Left lung (tissue), 10 donors: ENCODE data around the gene KDF1. TPM values are rescaled to one million over a fixed set of nuclear protein-coding genes. Genes with fewer than 3 reads are reported as not detected.

Experiments
- ATAC-seq: fragments of 200-7000 bp; cut with Tn5 transposase; one replicate; pipeline ENCODE4 v1.9.1; 2020; ENCODE audit warnings: moderate library complexity
- DNase-seq, 4 donors: peaks; one replicate each; pipeline ENCODE4 v3.0.0-alpha.2; 2013 to 2020
- H3K27ac ChIP-seq, 2 donors: fragments of 200-600 bp; sonication (generic) in 1 of 2; one replicate each; pipeline versions ENCODE4 v1.5.0 to v1.8.0; 2020 to 2021
- H3K27me3 ChIP-seq, 2 donors: fragments of 200-600 bp; sonication (generic) in 1 of 2; one replicate each; pipeline versions ENCODE4 v1.5.0 to v1.8.0; 2020 to 2021
- H3K36me3 ChIP-seq, 2 donors: fragments of 200-600 bp; sonication (generic) in 1 of 2; one replicate each; pipeline versions ENCODE4 v1.5.0 to v1.8.0; 2020 to 2021
- H3K4me1 ChIP-seq, 2 donors: fragments of 200-600 bp; one replicate each; pipeline ENCODE4 v1.8.0; 2021
- H3K4me3 ChIP-seq, 2 donors: fragments of 200-600 bp; sonication (generic) in 1 of 2; one replicate each; pipeline versions ENCODE4 v1.5.0 to v1.8.0; 2020 to 2021; ENCODE audit warnings: mild to moderate bottlenecking in 1 of 2
- H3K9me3 ChIP-seq, 2 donors: fragments of 200-600 bp; sonication (generic) in 1 of 2; one replicate each; pipeline versions ENCODE4 v1.5.0 to v1.8.0; 2020 to 2021
- CTCF ChIP-seq, 2 donors: fragments of 200-600 bp; sonication (generic) in 1 of 2; IDR thresholded peaks; one replicate each; pipeline versions ENCODE4 v1.5.0 to v1.8.0; 2021; ENCODE audit warnings: antibody characterized with exemption in 2 of 2
- intact Hi-C, 2 donors: fragments of 100-400 bp; cut with DNase I; formaldehyde crosslinking; loops; one replicate each; pipeline versions ENCODE4 v1.11.2 to v1.14.2; 2022
- polyA plus RNA-seq, 6 donors: library from polyadenylated mRNA; unstranded; fragments of 120-200 nt; gene quantifications; one replicate each; pipeline ENCODE4 v1.2.1, GENCODE V29; 2013; ENCODE audit not compliant: insufficient read length in 6 of 6
- total RNA-seq, 2 donors: library from RNA; stranded (reverse); fragmentation: NEBNext Ultra II Directional; extraction: Animal tissue kit (Norgen Biotek cat#: 25700); gene quantifications; one replicate each; pipeline ENCODE4 v1.2.1, GENCODE V29; 2021
- donor health status: DM: no; HTN: yes; CAD: no.
- donor health status: DM: no; HTN: no; CAD: no.

KDF1 gene
- total and polyA plus RNA-seq, 8 donors = 6.7 to 12.1 (median 7.9) TPM

- Histone ChIP-seq H3K9me3 (no peaks in the 10 kb centered on the region), H3K4me1 (peaks cover 37 to 59% of the 10 kb centered on the region in 2 donors), H3K27ac (peak overlapping the region in 1 of 2 donors; percentile 85), H3K36me3 (peaks cover 0 to 9% of the 10 kb centered on the region in 2 donors), H3K27me3 (peaks cover 0 to 7% of the 10 kb centered on the region in 2 donors), H3K4me3 (no peak overlapping the region)
- intact Hi-C loops = no loop called here
- DNase-seq (peak in 1 of 4 donors; percentile 85), ATAC-seq (peak; percentile 10)
- no peak for TF ChIP-seq CTCF (IDR thresholded peaks at IDR 0.05)
Observed at GRCh38 chr1:27001570-27002360, 41.5 kb upstream of the KDF1 start.

- DNase-seq = no peak
- Histone ChIP-seq H3K9me3 (no peaks in the 10 kb centered on the region), H3K27ac (peak overlapping the region in 1 of 2 donors; percentile 85), H3K27me3 (peaks cover 0 to 14% of the 10 kb centered on the region in 2 donors), H3K36me3 (peaks cover 0 to 5% of the 10 kb centered on the region in 2 donors), H3K4me3 (no peak overlapping the region), H3K4me1 (peaks cover 37 to 59% of the 10 kb centered on the region in 2 donors)
- intact Hi-C loops = no loop called here
- TF ChIP-seq CTCF (IDR thresholded peaks at IDR 0.05) = no peak
- no peak for ATAC-seq
Observed at GRCh38 chr1:27000817-27001460, 40.7 kb upstream of the KDF1 start.

GRCh38 chr1:27000090-27000816 lies 40.0 kb upstream of the KDF1 start:
- ATAC-seq (no peak), DNase-seq (no peak)
- Histone ChIP-seq H3K4me1 (peaks cover 33 to 59% of the 10 kb centered on the region in 2 donors), H3K4me3 (no peak overlapping the region), H3K27ac (peak overlapping the region; percentile 35 to 48), H3K9me3 (no peaks in the 10 kb centered on the region), H3K27me3 (peaks cover 0 to 21% of the 10 kb centered on the region in 2 donors), H3K36me3 (no peaks in the 10 kb centered on the region)
- intact Hi-C loops = no loop called here
- no peak for TF ChIP-seq CTCF (IDR thresholded peaks at IDR 0.05)

GRCh38 chr1:26999440-26999987 lies 39.2 kb upstream of the KDF1 start:
- ATAC-seq (peak; percentile 39), DNase-seq (peak in 1 of 4 donors; percentile 68)
- intact Hi-C loops = loop anchor here in 1 of 2 donors (5.0 kb wide), 1 partner anchor 98 kb away; no protein-coding TSS in a partner anchor
- peak overlapping the region; percentile 35 to 48 for H3K27ac ChIP-seq
- no peak for TF ChIP-seq CTCF (IDR thresholded peaks at IDR 0.05)
- H3K27me3 ChIP-seq = peaks cover 7 to 28% of the 10 kb centered on the region in 2 donors
- no peak overlapping the region for H3K4me3 ChIP-seq
- no peaks in the 10 kb centered on the region for H3K9me3 ChIP-seq
- peaks cover 27 to 59% of the 10 kb centered on the region in 2 donors for H3K4me1 ChIP-seq
- H3K36me3 ChIP-seq = no peaks in the 10 kb centered on the region
